Measurements from ENCODE around the gene GPR3. TPM values are rescaled to one million over a fixed set of nuclear protein-coding genes. Genes with fewer than 3 reads are reported as not detected.

GPR3 gene
- total RNA-seq, 1 donor, result 0.36 TPM

DNA sequence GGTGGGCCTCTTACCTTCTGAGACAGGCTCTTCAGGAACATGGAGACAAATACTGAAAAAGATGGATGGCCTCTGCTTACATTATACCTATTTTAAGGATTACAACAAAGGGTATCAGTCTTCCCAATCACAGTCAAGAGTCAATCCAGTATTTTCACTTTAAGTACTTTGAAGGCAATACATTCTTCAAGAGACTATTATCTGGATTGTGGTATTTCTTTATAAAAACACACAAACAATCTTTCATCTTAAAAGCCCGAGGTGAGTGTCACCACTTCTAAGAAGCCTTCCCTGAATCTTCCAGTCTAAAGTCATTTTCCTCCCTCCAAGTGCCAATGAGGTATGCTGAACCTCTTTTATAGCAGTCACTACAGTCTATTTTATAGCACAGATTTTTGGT is 52.2 kb downstream of the GPR3 start:
- Histone ChIP-seq H3K27ac (ENCODE audit: low read depth, low read length) (no peak overlapping the region), H3K9me3 (ENCODE audit: low read depth, low read length) (no peaks in the 10 kb centered on the region), H3K27me3 (ENCODE audit: insufficient read depth, low read length) (no peaks in the 10 kb centered on the region), H3K79me2 (ENCODE audit: insufficient read depth, low read length) (peaks cover 75% of the 10 kb centered on the region), H3K36me3 (ENCODE audit: insufficient read depth, low read length) (peaks cover 9% of the 10 kb centered on the region), H3K4me1 (ENCODE audit: insufficient read depth, low read length) (no peaks in the 10 kb centered on the region), H3K4me3 (ENCODE audit: insufficient read depth, low read length) (no peak overlapping the region), H4K20me1 (ENCODE audit: insufficient read depth, low read length) (peaks cover 36% of the 10 kb centered on the region), H3K4me2 (ENCODE audit: insufficient read depth, low read length) (no peak overlapping the region), H2AFZ (ENCODE audit: low read length) (no peak overlapping the region)
- TF ChIP-seq, protein P1, sequence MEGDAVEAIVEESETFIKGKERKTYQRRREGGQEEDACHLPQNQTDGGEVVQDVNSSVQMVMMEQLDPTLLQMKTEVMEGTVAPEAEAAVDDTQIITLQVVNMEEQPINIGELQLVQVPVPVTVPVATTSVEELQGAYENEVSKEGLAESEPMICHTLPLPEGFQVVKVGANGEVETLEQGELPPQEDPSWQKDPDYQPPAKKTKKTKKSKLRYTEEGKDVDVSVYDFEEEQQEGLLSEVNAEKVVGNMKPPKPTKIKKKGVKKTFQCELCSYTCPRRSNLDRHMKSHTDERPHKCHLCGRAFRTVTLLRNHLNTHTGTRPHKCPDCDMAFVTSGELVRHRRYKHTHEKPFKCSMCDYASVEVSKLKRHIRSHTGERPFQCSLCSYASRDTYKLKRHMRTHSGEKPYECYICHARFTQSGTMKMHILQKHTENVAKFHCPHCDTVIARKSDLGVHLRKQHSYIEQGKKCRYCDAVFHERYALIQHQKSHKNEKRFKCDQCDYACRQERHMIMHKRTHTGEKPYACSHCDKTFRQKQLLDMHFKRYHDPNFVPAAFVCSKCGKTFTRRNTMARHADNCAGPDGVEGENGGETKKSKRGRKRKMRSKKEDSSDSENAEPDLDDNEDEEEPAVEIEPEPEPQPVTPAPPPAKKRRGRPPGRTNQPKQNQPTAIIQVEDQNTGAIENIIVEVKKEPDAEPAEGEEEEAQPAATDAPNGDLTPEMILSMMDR (IDR thresholded peaks at IDR 0.05; ENCODE audit: extremely low read depth, low read depth, low read length), result no peak
- DNase-seq (ENCODE audit: insufficient read length, low spot score, missing footprints), result no peak

Other genes starting within 250 kb of the GPR3 start
- gene SLC9A1, start 237.5 kb upstream of the GPR3 start, total RNA-seq, result 6.2 and 7.6 TPM in 2 replicates
- 30.9 and 34.4 TPM in 2 replicates for gene WDTC1, start 158.0 kb upstream of the GPR3 start, total RNA-seq
- gene TMEM222, start 70.5 kb upstream of the GPR3 start, total RNA-seq, result 23.9 and 30.4 TPM in 2 replicates
- gene SYTL1, start 50.6 kb upstream of the GPR3 start, total RNA-seq, result under 0.01 TPM in 1 of 2 replicates, not detected in the other
- gene MAP3K6, start 25.7 kb upstream of the GPR3 start, total RNA-seq, result 25.7 and 29.8 TPM in 2 replicates
- gene FCN3, start 17.8 kb upstream of the GPR3 start, total RNA-seq, result not detected in 2 replicates
- not detected in 2 replicates for gene CD164L2, start 9.3 kb upstream of the GPR3 start, total RNA-seq
- gene WASF2, start 97.5 kb downstream of the GPR3 start, total RNA-seq, result 24.5 and 24.6 TPM in 2 replicates
- gene AHDC1, start 211.5 kb downstream of the GPR3 start, total RNA-seq, result 11.2 and 13.3 TPM in 2 replicates
- gene FGR, start 242.6 kb downstream of the GPR3 start, total RNA-seq, result 0.29 and 0.36 TPM in 2 replicates

All from osteoblast (primary cell).